Measurements from ENCODE around the gene ZFP28. TPM values are rescaled to one million over a fixed set of nuclear protein-coding genes. Genes with fewer than 3 reads are reported as not detected.

ZFP28 gene
- polyA plus RNA-seq, 1 of the 3 experiments (the other 2 are of a cell fraction) = 3.5 TPM

DNA sequence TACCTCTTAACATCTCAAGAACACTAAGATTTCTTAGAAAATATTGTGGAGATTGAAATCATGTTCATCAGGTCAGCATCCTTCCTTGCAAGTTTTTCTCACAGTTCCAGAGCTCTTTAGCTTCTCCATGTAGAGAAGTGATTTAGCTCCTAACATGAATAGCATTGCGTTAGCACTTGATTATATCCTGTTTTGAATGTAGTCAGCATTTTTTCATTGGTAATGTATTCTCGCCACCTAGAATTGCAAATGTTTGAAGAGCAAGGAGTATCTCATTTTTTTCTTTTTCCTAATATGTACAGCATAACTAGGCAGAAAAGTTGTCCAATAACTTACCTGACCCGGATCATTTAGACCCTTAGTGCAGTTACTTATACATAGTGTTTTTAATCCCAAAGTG, 35.2 kb downstream of the ZFP28 start:
- Histone ChIP-seq H3K9me3 (peaks cover 68% of the 10 kb centered on the region), H4K20me1 (ENCODE audit: insufficient read depth) (no peaks in the 10 kb centered on the region), H3K36me3 (replicated peaks in 1 of 2; ENCODE audit: control insufficient read depth in 1 of 2, insufficient read depth in 2 of 2, low read length in 1 of 2) (peaks cover 59 to 77% of the 10 kb centered on the region in 2 experiments), H3K9ac (no peak overlapping the region), H3K9me2 (no peaks in the 10 kb centered on the region), H3K4me2 (no peak overlapping the region), H3K79me2 (ENCODE audit: insufficient read depth) (no peaks in the 10 kb centered on the region), H3F3A (replicated peaks; ENCODE audit: insufficient read depth) (no peaks in the 10 kb centered on the region), H3K4me1 (ENCODE audit: control insufficient read depth in 1 of 2, insufficient read depth in 2 of 2, low read depth in 1 of 2, low read length in 1 of 2) (no peaks in the 10 kb centered on the region), H3K27ac (ENCODE audit: low read depth in 2 of 2, low read length in 1 of 2) (no peak overlapping the region), H3K4me3 (ENCODE audit: low read depth in 2 of 2, low read length in 1 of 2) (no peak overlapping the region), H2AFZ (ENCODE audit: low read depth) (no peak overlapping the region), H3K27me3 (ENCODE audit: insufficient read depth) (no peaks in the 10 kb centered on the region)
- ChIA-PET CTCF (no interaction called here), POLR2A (no interaction called here)
- TF ChIP-seq RCOR1 (IDR thresholded peaks at IDR 0.05; ENCODE audit: low read length) (no peak), FOSL2 (IDR thresholded peaks at IDR 0.05; ENCODE audit: borderline replicate concordance, low read depth) (no peak), TEAD4 (IDR thresholded peaks at IDR 0.05; ENCODE audit: borderline replicate concordance, insufficient read depth) (no peak), TCF12 (IDR thresholded peaks at IDR 0.05) (no peak), NFIC (IDR thresholded peaks at IDR 0.05; ENCODE audit: borderline replicate concordance) (no peak), POLR2AphosphoS5 (IDR thresholded peaks at IDR 0.05; ENCODE audit: low read depth, low read length) (no peak), EZH2phosphoT487 (IDR thresholded peaks at IDR 0.05; ENCODE audit: borderline replicate concordance, low read depth) (no peak), RFX5 (IDR thresholded peaks at IDR 0.05; ENCODE audit: low read length) (no peak), MXI1 (IDR thresholded peaks at IDR 0.05; ENCODE audit: low read depth, low read length) (no peak), SMC3 (IDR thresholded peaks at IDR 0.05; ENCODE audit: low read depth, low read length) (no peak), EP300 (IDR thresholded peaks at IDR 0.05; ENCODE audit: borderline replicate concordance in 1 of 2, low read depth in 1 of 2, low read length in 1 of 2) (no peak), NRF1 (IDR thresholded peaks at IDR 0.05; ENCODE audit: low read depth, low read length) (no peak), FOXM1 (IDR thresholded peaks at IDR 0.05; ENCODE audit: low read depth) (no peak), YY1 (IDR thresholded peaks at IDR 0.05; ENCODE audit: low read depth) (no peak), GABPA (IDR thresholded peaks at IDR 0.05; ENCODE audit: low read depth) (no peak), MEF2A (IDR thresholded peaks at IDR 0.05; ENCODE audit: borderline replicate concordance, low read depth) (no peak)
- TF ChIP-seq, protein P1, sequence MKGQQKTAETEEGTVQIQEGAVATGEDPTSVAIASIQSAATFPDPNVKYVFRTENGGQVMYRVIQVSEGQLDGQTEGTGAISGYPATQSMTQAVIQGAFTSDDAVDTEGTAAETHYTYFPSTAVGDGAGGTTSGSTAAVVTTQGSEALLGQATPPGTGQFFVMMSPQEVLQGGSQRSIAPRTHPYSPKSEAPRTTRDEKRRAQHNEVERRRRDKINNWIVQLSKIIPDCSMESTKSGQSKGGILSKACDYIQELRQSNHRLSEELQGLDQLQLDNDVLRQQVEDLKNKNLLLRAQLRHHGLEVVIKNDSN (IDR thresholded peaks at IDR 0.05; ENCODE audit: borderline replicate concordance, low read depth) = no peak
- TF ChIP-seq, protein P2, sequence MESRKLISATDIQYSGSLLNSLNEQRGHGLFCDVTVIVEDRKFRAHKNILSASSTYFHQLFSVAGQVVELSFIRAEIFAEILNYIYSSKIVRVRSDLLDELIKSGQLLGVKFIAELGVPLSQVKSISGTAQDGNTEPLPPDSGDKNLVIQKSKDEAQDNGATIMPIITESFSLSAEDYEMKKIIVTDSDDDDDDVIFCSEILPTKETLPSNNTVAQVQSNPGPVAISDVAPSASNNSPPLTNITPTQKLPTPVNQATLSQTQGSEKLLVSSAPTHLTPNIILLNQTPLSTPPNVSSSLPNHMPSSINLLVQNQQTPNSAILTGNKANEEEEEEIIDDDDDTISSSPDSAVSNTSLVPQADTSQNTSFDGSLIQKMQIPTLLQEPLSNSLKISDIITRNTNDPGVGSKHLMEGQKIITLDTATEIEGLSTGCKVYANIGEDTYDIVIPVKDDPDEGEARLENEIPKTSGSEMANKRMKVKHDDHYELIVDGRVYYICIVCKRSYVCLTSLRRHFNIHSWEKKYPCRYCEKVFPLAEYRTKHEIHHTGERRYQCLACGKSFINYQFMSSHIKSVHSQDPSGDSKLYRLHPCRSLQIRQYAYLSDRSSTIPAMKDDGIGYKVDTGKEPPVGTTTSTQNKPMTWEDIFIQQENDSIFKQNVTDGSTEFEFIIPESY (IDR thresholded peaks at IDR 0.05; ENCODE audit: borderline replicate concordance, low read depth) = no peak
- TF ChIP-seq, protein P3, sequence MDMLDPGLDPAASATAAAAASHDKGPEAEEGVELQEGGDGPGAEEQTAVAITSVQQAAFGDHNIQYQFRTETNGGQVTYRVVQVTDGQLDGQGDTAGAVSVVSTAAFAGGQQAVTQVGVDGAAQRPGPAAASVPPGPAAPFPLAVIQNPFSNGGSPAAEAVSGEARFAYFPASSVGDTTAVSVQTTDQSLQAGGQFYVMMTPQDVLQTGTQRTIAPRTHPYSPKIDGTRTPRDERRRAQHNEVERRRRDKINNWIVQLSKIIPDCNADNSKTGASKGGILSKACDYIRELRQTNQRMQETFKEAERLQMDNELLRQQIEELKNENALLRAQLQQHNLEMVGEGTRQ (IDR thresholded peaks at IDR 0.05; ENCODE audit: borderline replicate concordance, low read depth, low read length) = no peak
- TF ChIP-seq, protein P4, sequence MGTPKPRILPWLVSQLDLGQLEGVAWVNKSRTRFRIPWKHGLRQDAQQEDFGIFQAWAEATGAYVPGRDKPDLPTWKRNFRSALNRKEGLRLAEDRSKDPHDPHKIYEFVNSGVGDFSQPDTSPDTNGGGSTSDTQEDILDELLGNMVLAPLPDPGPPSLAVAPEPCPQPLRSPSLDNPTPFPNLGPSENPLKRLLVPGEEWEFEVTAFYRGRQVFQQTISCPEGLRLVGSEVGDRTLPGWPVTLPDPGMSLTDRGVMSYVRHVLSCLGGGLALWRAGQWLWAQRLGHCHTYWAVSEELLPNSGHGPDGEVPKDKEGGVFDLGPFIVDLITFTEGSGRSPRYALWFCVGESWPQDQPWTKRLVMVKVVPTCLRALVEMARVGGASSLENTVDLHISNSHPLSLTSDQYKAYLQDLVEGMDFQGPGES (IDR thresholded peaks at IDR 0.05; ENCODE audit: low read depth, low read length) = no peak
- 83% methylated on average over 3 of the region's 3 CpGs for WGBS (ENCODE audit: low lambda C conversion rate)
- DNase-seq = no peak
